HepG2 (cell line): ENCODE measurements around the gene CHST13. TPM values are rescaled to one million over a fixed set of nuclear protein-coding genes. Genes with fewer than 3 reads are reported as not detected.
A peak's percentile ranks its signal among the peaks of the same experiment; 100 is the strongest.

Source experiments
- AGO2 ChIP-seq: fragments of 200-400 bp; formaldehyde crosslinking; optimal IDR thresholded peaks from 2 replicates; pipeline ENCODE3; 2017; ENCODE audit warnings: mild to moderate bottlenecking, low read depth, low read length, moderate library complexity
- ARID4A ChIP-seq: sonication (generic); formaldehyde crosslinking; IDR thresholded peaks from 2 replicates; pipeline ENCODE4 v1.5.0; 2020; ENCODE audit warnings: mild to moderate bottlenecking, missing genetic modification reagents, borderline replicate concordance
- FOXO4 ChIP-seq: sonication (generic); formaldehyde crosslinking; conservative IDR thresholded peaks from 2 replicates; pipeline ENCODE4 v1.8.1; 2023; ENCODE audit warnings: missing genetic modification reagents
- GFI1 ChIP-seq: sonication (generic); formaldehyde crosslinking; IDR thresholded peaks from 2 replicates; pipeline ENCODE4 v1.5.0; 2020; ENCODE audit warnings: missing genetic modification reagents, mild to moderate bottlenecking, borderline replicate concordance
- MAFK ChIP-seq, 2 experiments: IDR thresholded peaks in 1 of 2; conservative IDR thresholded peaks in 1 of 2; 2 replicates each; pipeline ENCODE4 v1.6.1; 2011; ENCODE audit warnings: improper control_type of control experiment in 2 of 2, low read length in 2 of 2
- STAG1 ChIP-seq: sonication (generic); formaldehyde crosslinking; IDR thresholded peaks from 2 replicates; pipeline ENCODE4 v1.4.0; 2020; ENCODE audit warnings: missing genetic modification reagents
- polyA plus RNA-seq, 8 experiments: library from polyadenylated mRNA; depleted of rRNA in 3 of 8; stranded (reverse) in 7 of 8; unstranded in 1 of 8; fragments of >200 nt; fragmentation: Illumina TruSeq in 4 of 8; extraction: Trizol in 4 of 8; gene quantifications; 2 replicates each; pipeline versions ENCODE4 v1.2.1 to v1.2.3, GENCODE V29; 2011 to 2016; ENCODE audit warnings: low read depth in 4 of 8, missing spikeins in 1 of 8, mixed read lengths in 1 of 8; ENCODE audit not compliant: insufficient read depth in 1 of 8
- total RNA-seq, 5 experiments: library from RNA; depleted of rRNA; stranded (reverse); fragments of >200 nt; fragmentation: Illumina TruSeq; extraction: Trizol; gene quantifications; 2 replicates each; pipeline ENCODE4 v1.2.3, GENCODE V29; 2016; ENCODE audit warnings: low read depth in 1 of 5
- TF ChIP-seq, protein P1 (sequence below): sonication (generic); formaldehyde crosslinking; IDR thresholded peaks from 2 replicates; pipeline ENCODE4 v1.5.0; 2020; ENCODE audit warnings: mild to moderate bottlenecking, missing genetic modification reagents, moderate library complexity

Gene CHST13
- total and polyA plus RNA-seq, 2 of the 13 experiments (the other 11 are each of a cell fraction or from before 2014, with no cell fraction given), result 32.0 to 43.1 TPM

DNA sequence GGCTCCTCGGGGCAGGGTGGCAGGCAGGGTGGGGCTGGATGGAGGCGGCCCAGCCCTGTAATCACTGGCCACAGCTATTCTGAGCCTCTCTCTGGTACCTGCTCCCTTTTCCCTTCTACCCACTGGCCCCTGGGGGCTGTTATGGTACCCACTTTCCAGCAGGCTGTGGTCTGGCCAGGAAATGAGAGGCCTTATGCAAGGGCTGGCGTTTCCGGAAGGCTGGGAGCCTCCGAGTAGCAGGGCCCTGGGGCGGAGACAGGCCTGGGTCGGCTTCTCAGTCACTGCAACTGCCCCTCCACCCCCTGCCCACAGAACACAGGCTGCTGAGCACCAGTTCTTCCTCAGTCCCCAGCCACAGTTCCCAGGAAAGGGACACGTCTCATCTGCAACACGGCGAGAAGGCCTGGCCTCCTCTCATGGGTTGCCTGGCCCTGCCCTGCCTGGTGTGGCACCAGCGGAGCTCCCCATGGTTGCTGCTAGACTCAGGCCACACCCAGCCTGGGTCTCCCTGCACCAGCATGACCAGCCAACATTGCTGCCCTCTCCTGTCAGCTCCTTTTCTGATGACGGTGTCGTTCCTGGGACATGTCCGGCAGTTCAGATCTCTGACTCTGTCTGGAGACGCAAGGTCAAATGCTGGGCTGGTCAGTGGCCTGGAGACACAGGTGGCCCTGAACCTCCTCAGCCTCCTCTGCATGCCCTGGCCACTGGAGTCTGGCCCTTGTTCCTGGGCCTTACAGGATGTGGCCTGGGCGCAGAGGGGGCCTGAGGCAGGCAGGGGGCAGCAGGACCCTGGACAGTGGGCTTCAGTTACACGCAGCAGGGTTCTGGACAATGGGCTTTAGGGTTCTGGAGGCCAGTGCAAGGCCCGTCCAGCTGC lies 6.5 kb downstream of the CHST13 start (continued):
- 0 out of 2 replicates have a peak, but pooled peaks have one; percentile 61 for TF ChIP-seq FOXO4 (CRISPR knock-in tag)
- TF ChIP-seq STAG1 (CRISPR knock-in tag), result 0 out of 2 replicates have a peak, but pooled peaks have one; percentile 5
- TF ChIP-seq AGO2, result peak; percentile 68
- TF ChIP-seq GFI1, result no peak
- no peak for TF ChIP-seq ARID4A (CRISPR knock-in tag)
- no peak for TF ChIP-seq MAFK (conservative IDR thresholded peaks at IDR 0.05 in 1 of 2, IDR thresholded peaks at IDR 0.05 in 1 of 2; ENCODE audit: low read length in 2 of 2)
- TF ChIP-seq, protein P1, sequence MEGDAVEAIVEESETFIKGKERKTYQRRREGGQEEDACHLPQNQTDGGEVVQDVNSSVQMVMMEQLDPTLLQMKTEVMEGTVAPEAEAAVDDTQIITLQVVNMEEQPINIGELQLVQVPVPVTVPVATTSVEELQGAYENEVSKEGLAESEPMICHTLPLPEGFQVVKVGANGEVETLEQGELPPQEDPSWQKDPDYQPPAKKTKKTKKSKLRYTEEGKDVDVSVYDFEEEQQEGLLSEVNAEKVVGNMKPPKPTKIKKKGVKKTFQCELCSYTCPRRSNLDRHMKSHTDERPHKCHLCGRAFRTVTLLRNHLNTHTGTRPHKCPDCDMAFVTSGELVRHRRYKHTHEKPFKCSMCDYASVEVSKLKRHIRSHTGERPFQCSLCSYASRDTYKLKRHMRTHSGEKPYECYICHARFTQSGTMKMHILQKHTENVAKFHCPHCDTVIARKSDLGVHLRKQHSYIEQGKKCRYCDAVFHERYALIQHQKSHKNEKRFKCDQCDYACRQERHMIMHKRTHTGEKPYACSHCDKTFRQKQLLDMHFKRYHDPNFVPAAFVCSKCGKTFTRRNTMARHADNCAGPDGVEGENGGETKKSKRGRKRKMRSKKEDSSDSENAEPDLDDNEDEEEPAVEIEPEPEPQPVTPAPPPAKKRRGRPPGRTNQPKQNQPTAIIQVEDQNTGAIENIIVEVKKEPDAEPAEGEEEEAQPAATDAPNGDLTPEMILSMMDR (CRISPR knock-in tag), result peak; percentile 41
